Putamen (tissue), 1 donor: Measurements from ENCODE around the gene SELENOO.

Source experiments
- DNase-seq: peaks from one replicate; pipeline ENCODE4 v3.0.0-alpha.2; 2016; ENCODE audit warnings: low spot score

The SELENOO gene

DNA sequence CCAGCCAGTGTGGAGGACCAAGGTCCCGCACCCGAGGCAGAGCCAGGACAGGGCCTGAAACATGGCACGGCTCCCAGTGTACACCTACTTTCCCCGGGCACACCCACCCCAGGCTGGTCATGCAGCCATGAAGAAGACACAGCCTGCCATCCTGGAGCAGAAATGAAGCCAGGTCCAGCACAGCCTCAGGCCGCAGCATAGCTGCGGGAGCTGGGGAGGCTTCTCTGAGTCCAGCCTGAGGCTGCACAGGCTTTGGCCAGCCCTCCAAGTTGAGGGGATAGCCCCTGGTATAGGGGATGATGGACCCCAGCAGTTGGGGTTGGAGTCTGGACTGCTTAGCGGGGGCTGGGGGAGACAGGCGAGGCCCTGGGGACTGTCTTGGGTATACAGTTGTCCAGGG, 53.1 kb downstream of the SELENOO start:
- no peak for DNase-seq

DNA sequence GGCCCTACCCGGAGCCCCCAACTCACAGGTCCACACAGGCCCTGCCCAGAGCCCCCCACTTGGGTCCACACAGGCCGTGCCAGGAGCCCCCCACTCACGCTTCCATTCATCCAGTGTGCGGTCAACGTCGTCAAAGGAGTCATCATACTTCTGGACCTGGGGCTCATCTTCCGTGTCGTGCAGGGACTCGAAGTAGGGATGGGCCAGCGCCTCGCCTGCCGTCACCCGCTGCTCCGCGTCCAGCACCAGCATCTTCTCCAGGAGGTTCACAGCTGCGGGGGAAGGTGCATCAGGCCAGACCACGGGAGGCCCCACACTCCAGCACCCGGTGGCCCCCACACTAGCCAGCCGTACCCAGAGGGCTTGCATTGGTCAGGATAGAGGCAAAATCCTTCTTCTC, 54.3 kb downstream of the SELENOO start:
- DNase-seq: no peak

DNA sequence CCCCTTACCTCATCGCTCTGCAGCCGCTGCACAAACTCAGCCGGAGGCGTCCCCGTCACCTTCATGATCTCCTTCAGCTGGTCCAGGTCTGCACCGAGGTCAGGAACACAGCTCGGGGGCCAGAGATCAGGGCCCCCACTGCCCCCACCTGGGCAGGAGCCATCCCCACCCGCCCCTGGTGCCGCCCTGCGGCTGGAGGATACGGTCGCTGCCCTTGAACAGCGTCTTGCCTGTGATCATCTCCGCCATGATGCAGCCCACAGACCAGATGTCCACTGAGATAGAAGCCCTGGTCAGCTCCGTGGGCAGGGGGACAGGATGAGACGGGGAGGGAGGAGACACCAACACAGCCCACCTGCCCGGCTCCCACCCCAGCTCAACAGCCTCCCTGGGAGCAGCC, 54.8 kb downstream of the SELENOO start:
- no peak for DNase-seq

- DNase-seq: no peak
Observed at GRCh38 chr22:50256258-50256862, 55.5 kb downstream of the SELENOO start.

DNA sequence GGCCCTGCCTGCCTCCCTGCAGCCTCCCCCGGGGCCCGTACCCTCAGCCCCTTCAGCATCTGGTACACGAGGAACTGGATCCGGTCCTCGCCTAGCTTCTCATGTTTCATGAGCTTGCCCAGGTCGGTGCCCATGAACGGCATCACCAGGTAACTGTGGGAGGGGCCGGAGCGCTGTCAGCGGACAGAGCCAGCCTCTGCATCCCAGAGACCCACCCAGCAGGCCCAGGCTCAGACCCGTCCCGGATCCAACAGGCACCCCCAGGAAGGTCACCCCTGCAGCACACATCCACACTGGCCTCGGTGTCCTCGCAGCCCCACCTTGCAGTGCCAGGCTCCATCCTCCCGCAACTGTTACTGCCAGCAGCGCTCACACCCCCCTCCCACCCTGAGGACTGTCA, 56.2 kb downstream of the SELENOO start:
- DNase-seq: no peak

DNA sequence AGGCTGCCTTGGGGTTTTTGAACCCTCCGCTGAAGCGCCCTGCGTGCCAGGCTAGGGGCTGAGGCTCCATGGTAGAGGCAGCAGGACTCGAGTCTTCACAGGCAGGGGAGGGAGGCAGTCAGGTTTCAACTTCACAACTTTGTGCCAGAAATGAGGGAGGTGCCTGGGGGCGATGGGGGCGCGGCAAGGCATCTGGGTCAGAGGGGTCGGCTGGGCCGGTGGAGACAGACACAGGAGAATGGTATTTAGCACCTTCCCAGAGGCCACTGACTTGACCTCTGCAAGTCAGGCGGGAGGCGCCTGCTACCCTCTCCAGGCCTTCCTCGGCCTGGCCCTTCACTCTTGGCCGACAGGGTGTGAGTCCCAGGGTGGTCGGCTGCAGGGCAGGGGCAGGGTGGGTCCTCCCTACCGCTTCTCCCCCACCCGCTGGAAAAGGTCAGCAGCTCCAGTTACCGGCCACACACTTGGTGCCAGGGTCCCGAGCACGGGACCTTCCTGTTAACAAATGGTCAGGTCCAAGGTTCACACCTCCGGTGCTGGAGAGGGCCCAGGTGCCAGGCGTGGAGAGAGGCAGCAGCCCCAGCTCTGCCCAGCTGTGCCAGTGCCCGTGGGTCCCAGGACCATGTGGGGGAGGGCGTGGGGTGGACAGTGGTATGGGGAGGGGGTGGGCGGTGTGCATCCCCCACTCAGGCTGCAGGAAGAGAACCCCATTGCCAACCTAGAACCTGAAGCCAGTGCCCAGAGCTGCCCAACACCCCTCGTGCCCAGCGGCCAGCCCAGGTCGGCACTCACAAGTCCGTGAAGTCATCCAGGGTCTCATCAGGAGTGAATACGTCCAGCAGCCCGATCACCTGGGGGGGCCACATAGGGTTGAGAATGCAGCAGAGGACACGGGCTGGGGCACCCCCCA, 56.9 kb downstream of the SELENOO start:
- no peak for DNase-seq

- no peak for DNase-seq
Observed at GRCh38 chr22:50258361-50259292, 57.8 kb downstream of the SELENOO start.

DNA sequence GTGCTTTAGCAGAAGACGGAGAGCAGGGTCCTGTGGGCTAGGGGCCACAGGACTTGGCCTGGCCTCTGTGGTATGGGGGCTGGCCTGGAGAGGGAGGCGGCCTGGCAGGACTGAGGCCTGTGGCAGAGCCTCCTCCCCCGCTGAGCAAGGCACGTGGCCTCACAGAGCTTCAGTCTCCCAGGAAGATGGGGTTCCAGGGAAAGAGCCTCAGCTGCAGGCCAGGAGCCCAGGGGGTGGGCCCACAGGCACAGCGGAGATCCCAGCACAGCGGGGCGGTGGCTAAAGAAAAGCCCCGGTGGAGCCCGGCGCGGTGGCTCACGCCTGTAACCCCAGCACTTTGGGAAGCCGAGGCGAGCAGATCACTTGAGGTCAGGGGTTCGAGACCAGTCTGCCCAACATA, 58.5 kb downstream of the SELENOO start:
- DNase-seq: no peak

GRCh38 chr22:50260434-50260800, 59.6 kb downstream of the SELENOO start:
- DNase-seq: no peak

GRCh38 chr22:50260801-50261614, 60.2 kb downstream of the SELENOO start:
- DNase-seq: no peak

- no peak for DNase-seq
Observed at GRCh38 chr22:50261615-50262459, 61.0 kb downstream of the SELENOO start, which contains the start of gene MAPK12. Gene MAPK12 (minus strand): TSS chr22:50261683. CDS start chr22:50261509, 174 bp downstream.

- DNase-seq: no peak
Observed at GRCh38 chr22:50262460-50262911, 61.7 kb downstream of the SELENOO start.

DNA sequence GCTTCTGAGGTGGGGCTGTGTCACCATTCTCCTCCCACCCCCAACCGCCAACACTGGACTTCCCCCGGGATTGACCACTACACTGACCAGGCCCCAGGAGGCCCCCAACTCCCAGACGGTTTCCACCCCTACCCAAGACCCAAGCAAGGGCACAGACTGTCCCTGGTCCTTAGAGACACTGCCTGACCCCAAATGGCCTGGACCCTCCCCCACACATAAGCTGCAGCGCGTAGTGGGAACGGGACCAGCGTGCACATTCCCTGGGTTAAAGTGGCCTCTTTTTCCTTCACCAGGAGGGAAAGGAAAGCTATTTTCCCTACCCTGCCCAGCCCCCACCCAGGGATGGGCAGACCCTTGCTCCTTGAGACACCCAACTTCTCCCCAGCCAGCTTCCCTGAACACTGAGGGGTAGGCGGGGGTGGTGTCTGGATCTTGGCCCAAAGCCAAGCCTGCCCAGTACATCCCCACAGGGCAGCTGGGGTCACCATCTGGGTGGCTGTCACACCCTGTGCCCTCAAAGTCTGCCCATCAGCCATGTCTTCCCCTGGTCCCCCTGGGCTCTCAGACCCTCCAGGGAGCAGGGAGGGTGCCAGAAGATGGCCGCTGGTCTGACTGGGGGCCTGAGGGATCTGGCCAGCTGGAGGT, 62.3 kb downstream of the SELENOO start:
- DNase-seq: no peak

- peak; percentile 60 for DNase-seq
Observed at GRCh38 chr22:50264104-50264745, 63.4 kb downstream of the SELENOO start.

- DNase-seq: no peak
Observed at GRCh38 chr22:50264946-50265669, 64.3 kb downstream of the SELENOO start.

GRCh38 chr22:50266994-50267393, 66.2 kb downstream of the SELENOO start:
- no peak for DNase-seq
